ENCODE data around the gene STX12.
"Not testable (repeated sequence)": the region's sequence is repeated elsewhere in the genome, so short reads cannot be mapped to it uniquely, and the experiment has no call there.

The STX12 gene

DNA sequence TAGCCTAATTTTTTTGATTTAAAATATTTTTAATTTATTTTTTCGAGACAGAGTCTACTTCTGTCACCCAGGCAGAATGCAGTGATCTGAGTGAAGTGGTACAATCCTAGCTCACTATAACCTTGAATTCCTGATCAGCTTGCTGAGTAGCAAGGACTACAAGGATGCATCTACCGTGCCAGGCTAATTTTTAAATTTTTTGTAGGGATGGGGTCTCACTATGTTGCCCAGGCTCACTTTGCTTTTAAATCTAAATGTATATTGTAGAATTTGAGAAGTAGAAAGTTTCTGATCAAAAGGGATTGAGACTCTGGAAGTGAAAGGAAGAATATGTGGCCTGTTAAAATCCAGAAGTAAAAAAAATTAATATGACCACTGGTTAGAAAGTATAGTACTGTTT, 1.6 kb downstream of the STX12 start:
- no peak for DNase-seq (ENCODE audit: low read depth in 2 of 3, low spot score in 1 of 3)

- DNase-seq (ENCODE audit: low read depth in 2 of 3, low spot score in 1 of 3): not testable (repeated sequence)
These were observed 2.3 kb downstream of the STX12 start for GRCh38 chr1:27775336-27775735.

GRCh38 chr1:27776276-27776675, 3.3 kb downstream of the STX12 start:
- DNase-seq (ENCODE audit: low read depth in 2 of 3, low spot score in 1 of 3): not testable (repeated sequence)

DNA sequence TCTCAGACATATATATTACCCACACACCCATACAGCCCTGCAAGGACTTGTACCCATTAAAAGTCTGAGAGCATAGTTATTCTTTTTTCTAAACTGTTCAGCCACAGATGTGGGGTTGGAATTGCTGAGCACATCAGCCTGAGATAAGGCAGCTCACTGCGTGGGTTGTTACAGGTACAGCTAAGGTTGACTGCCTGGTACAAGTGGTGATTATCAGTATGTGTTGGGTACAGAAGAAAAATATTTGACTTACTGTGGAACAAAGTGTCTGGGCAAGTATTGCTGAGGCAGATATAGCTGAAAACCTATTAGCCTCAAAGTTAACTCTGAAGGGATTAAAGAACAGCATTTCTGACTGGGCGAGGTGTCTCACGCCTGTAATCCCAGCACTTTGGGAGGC, 5.0 kb downstream of the STX12 start:
- DNase-seq (ENCODE audit: low read depth in 2 of 3, low spot score in 1 of 3): no peak

GRCh38 chr1:27779122-27779521, 6.1 kb downstream of the STX12 start:
- DNase-seq (ENCODE audit: low read depth in 2 of 3, low spot score in 1 of 3): no peak

DNA sequence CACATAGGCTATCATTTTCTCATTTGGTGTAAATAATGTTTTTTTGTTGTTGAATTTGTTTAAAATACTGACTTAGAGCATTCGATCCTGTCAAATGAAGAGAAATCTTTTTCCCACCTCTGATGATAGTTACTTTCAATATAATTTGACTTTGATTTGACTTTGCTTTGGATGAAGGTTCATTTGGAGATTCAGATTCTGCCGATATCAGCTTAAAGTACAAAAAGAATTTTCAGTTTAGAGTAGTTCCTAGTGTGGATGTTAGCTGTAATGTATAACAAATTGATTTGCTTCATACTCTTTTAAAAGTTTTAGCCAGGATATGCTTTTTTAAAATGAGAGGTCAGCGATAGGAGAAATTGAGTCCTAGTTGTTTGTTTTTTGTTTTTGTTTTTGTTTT, 9.9 kb downstream of the STX12 start:
- no peak for DNase-seq (ENCODE audit: low read depth in 2 of 3, low spot score in 1 of 3)

GRCh38 chr1:27784700-27785099, 11.7 kb downstream of the STX12 start:
- no peak for DNase-seq (ENCODE audit: low read depth in 2 of 3, low spot score in 1 of 3)

GRCh38 chr1:27785781-27786455, 12.9 kb downstream of the STX12 start:
- no peak for DNase-seq (ENCODE audit: low read depth in 2 of 3, low spot score in 1 of 3)

DNA sequence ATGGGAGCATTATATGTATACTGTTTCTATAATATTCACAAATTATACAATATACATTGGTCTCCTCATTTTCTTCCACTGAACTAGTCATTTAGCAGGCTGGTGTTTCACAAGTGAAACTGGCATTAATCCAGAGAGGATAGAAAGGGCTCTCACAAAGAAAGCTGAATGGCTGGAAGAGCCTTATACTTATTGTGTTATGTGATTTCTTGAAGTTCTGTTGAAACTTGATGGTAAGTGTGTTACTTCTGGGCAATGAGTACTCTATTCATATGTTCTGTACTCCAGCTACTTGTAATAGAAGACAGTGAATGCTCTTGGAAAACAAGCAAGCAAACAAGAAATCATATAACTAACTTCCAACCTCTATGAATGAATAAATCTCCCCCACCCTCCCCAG, 14.9 kb downstream of the STX12 start:
- no peak for DNase-seq (ENCODE audit: low read depth in 2 of 3, low spot score in 1 of 3)

DNA sequence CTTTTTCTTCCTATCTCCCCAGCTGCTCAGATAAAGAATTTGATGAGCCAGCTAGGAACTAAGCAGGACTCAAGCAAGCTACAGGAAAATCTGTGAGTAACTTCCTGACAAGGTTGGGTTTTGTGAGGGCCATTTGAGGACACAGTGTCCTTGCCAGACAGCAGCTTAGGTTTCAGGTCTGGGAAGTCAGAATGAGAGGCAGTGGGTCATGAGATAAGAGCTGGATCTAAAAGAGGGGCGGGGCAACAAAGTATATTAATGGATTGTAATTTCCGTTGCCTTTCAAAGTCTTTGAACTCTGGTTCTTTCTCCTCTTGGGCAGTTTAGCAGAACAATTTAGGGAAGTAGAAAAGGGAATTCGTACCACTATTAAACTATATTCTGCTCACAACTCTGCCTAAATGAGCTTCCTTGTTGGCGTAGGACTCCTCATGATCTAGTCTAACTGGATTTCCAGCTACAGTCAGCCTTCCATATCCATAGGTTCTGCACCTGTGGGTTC, 16.6 kb downstream of the STX12 start:
- no peak for DNase-seq (ENCODE audit: low read depth in 2 of 3, low spot score in 1 of 3)

- DNase-seq (ENCODE audit: low read depth in 2 of 3, low spot score in 1 of 3): not testable (repeated sequence)
These were observed 17.3 kb downstream of the STX12 start for GRCh38 chr1:27790270-27790669.

- DNase-seq (ENCODE audit: low read depth in 2 of 3, low spot score in 1 of 3): no peak
These were observed 22.6 kb downstream of the STX12 start for GRCh38 chr1:27795601-27796000.

DNA sequence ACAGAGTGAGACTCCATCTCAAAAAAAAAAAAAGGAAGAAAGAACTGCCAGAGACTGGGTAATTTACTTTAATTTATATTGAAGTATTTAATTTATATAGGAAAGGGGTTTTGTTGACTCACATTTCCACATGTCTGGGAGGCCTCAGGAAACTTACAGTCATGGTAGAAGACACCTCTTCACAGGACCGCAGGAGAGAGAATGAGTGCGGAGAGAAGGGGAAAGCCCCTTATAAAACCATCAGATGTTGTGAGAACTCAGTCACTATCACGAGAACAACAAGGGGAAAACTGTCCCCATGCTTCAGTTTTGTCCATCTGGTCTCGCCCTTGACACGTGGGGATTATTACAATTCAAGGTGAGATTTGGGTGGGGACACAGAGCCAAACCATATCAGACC, 31.8 kb downstream of the STX12 start:
- DNase-seq (ENCODE audit: low read depth in 2 of 3, low spot score in 1 of 3): no peak

DNA sequence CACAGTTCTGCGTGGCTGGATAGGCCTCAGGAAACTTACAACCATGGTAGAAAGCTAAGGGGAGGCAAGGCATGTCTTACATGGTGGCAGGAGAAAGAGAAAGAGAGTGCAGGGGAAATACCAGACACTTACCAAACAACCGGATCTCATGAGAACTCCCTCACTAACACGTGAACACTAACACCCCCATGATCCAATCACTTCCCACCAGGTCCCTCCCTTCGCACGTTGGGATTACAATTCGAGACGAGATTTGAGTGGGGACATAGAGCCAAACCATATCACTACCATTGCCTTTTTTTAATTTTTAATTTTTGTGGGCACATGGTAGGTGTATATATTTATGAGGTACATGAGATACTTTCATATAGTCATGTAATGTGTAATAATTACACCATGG, 33.7 kb downstream of the STX12 start:
- DNase-seq (ENCODE audit: low read depth in 2 of 3, low spot score in 1 of 3): no peak

GRCh38 chr1:27807385-27807784, 34.4 kb downstream of the STX12 start:
- DNase-seq (ENCODE audit: low read depth in 2 of 3, low spot score in 1 of 3): no peak

DNA sequence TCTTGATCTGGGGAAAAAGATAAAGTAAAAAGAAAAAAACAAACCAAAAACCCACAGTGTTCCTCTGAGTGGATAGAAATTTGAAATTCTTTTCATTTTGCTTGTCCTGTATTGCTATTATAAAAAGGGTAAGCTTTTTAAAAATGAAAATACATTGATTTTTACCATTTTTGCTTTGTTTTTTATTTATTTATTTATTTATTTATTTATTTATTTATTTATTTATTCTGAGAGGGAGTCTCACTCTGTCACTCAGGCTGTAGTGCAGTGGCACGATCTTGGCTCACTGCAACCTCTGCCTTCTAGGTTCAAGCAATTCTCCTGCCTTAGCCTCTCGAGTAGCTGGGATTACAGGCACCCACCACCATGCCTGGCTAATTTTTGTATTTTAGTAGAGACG, 35.1 kb downstream of the STX12 start:
- not testable (repeated sequence) for DNase-seq (ENCODE audit: low read depth in 2 of 3, low spot score in 1 of 3)

DNA sequence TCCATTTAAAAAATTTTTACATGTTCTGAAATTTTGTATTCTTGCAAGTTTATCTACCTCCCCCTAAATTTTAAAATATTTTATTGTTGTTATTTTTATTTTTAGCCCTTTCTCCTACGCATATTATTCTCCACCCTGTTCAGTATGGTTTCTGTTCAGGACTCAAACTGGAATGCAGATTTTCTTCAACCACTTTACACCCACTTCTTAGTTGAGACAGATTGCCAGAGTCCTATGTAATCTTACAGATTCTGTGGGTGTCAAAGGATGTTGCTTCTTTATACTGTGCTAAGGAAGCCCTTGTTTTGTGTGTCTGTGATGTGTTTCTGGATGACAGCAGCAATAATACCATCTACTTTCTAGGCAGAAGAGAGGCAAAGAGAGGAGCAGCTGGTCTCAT, 36.9 kb downstream of the STX12 start:
- no peak for DNase-seq (ENCODE audit: low read depth in 2 of 3, low spot score in 1 of 3)

- no peak for DNase-seq (ENCODE audit: low read depth in 2 of 3, low spot score in 1 of 3)
These were observed 38.9 kb downstream of the STX12 start for GRCh38 chr1:27811741-27812500.

DNA sequence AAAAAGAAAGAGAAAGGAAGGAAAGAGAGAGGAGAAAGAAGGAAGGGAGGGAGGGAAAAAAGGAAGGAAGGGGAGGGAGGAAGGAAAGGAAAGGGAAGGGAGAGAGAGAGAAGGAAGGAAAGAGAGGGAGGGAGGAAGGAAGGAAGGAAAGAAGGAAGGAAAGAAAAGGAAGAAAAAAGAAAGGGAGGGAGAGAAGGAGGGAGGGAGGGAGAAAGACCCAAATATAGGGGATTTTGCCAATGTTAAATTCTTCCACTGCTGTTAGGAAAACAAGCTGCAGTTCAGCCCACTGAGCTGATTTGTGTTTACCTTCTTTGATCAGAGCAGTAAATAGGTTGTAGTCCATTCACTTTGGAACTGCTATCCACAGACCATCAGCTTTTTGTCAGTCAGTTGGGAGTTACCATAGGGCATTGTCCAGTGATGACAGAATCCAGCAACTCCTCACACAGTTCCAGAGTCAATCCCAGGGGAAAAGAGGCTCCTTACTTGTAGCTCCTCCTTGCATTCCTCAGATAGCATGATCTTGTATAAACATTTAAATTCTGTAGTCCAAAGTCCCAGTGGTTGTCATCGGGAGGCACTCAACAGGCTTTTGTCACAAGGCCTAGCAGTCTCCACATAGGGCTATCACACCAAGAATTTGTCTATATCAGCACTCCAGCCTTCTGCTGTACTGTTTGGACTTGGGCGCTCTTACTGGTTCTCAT, 44.1 kb downstream of the STX12 start:
- no peak for DNase-seq (ENCODE audit: low read depth in 2 of 3, low spot score in 1 of 3)

DNA sequence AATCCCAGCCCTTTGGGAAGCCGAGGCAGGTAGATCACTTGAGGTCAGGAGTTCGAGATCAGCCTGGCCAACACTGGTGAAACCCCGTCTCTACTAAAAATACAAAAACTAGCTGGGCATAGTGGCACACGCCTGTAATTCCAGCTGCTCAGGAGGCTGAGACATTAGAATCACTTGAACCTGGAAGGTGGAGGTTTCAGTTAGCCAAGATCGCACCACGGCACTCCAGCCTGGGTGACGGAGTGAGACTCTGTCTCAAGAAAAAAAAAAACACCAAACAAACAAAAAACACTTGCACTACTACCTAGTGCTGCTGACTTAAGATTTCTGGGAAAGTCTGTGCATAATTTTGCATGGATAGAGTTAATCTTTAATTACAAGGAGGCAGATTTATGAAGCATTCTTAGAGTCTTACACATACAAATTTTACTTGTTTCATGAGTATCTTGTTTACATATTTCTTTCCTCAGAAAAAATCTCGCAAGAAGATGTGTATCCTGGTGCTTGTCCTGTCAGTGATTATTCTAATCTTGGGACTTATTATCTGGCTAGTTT, 48.8 kb downstream of the STX12 start:
- no peak for DNase-seq (ENCODE audit: low read depth in 2 of 3, low spot score in 1 of 3)

DNA sequence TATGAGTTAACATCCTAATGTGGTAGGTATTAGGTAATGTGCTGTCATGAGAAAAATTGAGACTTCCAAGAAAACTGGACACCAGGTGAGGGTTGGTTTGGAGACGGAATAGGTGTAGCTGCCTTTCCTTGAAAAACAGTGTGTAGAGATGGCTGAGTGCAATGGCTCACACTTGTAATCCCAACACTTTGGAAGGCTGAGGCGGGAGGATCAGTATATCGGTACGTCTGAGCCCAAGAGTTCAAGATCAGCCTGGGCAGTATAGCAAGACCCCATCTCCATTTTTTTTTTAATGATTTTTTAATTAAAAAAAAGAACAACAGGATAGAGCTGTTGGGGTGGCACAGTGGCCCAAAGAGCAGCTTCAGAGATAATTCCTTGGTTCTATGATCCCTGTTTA, 50.8 kb downstream of the STX12 start:
- no peak for DNase-seq (ENCODE audit: low read depth in 2 of 3, low spot score in 1 of 3)

- no peak for DNase-seq (ENCODE audit: low read depth in 2 of 3, low spot score in 1 of 3)
These were observed 51.4 kb downstream of the STX12 start for GRCh38 chr1:27824411-27824810.
